H4 (cell line): Measurements from ENCODE around the gene COL25A1. TPM values are rescaled to one million over a fixed set of nuclear protein-coding genes. Genes with fewer than 3 reads are reported as not detected.
"Not testable (repeated sequence)": the region's sequence is repeated elsewhere in the genome, so short reads cannot be mapped to it uniquely, and the experiment has no call there.

Source experiments
- DNase-seq: peaks from one replicate; pipeline ENCODE4 v3.0.0-alpha.2; 2015; ENCODE audit warnings: low spot score
- total RNA-seq: library from RNA; depleted of rRNA; stranded (reverse); fragments of >200 nt; shearing (Covaris generic); gene quantifications from 2 replicates; pipeline ENCODE4 v1.2.3, GENCODE V29; 2014

COL25A1 gene
- total RNA-seq, 1 experiment from 2014 or later, result 0.02 TPM

DNA sequence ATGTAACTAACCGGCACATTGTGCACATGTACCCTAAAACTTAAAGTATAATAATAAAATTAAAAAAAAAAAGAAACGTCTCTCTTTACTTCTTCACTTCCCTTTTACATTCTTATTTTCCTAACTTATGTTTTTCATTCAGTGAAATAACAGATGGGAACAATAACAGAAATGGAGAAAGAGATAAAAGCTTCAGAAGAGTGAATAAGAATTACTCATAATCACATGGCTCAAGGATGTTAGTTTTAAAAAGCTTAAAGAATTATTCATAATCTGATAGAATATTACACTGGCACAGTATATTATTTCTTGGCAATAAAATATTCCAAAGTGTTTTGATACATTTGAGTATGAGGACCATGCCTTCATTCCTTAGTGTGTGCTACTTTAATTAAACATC, 175.6 kb downstream of the COL25A1 start:
- DNase-seq, result no peak

DNA sequence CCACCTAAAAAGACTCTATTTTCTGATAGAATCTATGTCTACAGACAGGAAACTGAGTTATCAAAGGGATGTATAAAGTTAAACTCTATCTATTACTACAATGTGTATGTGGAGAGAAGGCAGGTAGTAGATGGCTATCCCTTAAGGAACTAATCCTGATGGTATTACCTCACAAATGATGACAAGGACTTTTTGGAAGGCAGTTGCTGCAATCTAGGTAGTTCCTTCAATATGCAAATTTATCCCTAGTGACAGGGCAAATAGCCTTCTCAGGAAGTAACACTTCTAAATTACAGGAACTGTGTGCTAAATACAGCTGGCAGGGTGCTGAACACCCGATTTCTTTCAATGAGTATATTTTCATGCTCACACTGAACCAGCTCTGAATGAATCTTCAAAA, 177.4 kb downstream of the COL25A1 start:
- DNase-seq, result no peak

DNA sequence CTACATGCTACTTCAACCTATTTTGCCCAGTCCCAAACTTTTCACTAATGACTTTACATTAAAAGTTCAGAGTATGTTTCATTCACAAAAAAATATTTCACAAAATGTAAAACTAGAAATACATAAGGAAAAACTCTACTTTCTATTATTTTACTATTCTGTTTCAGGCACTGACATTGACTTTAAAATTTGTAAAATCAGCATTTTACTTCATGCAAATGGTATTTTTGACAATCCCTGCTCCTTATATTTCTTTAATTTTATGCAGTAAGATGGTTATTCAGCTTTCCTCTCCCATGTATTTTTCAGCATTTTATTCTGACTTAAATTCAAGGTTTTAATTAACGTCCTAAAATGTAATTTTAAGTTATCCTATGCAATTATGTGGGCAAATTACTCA, 178.5 kb downstream of the COL25A1 start:
- no peak for DNase-seq

DNA sequence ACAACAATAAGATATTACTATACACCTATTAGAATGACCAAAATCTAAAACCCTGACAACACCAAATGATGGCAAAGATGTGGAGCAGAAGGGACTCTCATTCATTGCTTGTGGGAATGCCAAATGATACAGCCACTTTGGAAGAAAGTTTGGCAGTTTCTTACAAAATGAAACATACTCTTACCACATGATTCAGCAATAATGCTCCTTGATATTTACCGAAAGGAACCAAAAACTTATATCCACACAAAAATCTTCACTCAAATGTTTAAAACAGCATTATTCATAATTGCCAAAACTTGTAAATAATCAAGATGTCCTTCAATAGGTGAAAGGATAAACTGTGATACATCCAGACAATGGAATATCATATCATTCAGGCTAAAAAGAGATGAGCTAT, 180.9 kb downstream of the COL25A1 start:
- no peak for DNase-seq

DNA sequence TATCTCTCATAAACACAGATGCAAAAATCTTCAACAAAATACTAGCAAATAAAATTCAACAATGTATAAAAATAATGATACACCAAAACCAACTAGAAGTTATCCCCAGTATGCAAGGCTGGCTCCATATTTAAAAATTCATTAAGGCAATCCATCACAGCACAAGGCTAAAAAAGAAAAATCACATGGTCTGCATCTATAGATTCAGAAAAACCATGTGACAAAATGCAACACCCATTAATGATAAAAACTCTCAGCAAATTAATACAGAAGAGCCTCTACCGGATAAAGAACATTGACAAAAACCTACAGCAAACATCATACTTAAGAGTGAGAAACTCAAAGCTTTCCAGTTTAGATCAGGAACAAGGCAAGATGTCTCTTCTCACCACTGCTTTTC, 182.6 kb downstream of the COL25A1 start:
- no peak for DNase-seq

DNA sequence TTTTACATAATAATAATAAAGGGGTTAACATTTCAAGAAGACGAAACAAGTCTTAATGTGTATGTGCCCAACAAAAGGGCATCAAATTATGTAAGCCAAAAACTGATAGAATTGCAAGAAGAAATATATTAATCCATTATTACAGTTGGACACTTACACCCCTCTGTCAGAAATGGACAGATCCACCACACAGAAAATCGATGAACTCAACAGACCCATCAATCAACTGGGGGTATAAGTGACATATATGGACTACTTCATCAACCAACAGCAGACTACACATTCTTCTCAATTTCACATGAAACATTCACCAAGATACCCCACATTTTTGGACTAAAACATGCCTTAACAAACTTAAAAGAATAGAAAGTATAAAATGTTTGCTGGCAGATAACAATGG, 183.8 kb downstream of the COL25A1 start:
- no peak for DNase-seq

DNA sequence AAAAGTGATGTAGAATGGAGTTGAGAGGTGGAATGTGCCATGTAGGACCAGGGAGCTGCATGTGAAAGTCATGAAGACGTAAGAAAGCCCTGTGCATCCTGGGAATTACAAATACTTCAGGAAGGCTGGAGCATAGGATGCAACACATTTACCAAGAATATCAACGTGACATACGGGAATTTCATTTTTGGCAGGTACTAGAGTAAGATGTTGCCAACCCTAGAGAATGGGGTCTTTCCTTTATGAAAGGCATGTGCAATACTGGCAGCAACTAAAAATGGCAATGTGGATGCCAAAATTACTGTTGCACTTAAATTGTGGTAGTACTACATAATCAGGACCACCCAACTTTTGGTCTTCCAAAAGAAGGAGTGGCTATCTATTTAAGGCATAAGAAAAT, 188.0 kb downstream of the COL25A1 start:
- DNase-seq, result no peak

DNA sequence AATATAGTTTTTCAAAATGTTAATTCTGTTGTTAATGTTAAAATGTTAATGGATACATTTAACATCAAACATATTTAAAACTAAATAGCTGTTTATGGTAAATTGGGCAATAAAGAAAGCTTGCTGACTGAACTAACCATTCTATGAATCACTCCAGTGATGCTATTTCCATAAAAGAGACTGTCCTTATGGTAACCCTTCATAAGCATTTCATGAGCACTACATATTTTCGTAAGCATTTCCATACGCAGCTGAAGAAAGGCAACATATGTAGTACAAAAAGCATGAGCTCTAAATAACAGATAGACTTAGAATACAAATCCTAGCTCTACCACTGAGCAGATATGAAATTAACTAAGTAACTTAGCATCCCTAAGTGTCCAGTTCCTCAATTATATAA, 188.9 kb downstream of the COL25A1 start:
- no peak for DNase-seq

DNA sequence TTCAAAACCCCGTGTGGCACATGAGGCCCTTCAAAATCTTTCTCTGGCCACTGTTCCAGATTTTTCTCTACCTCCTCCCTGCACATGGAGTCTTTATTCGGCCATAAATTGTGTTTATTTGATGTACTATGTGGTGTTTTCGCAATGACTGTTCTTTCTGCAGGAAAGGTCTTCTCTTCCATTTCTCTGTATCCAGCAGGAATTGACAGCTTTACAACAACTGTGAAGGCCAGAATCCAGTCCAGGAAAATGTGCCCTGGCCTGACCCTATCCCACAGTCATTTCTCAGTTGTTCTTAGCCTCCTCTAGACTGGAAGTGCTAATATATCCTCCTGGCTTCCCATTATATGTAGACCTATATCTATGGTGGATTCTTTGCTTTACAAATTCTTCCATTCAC, 191.4 kb downstream of the COL25A1 start:
- no peak for DNase-seq

DNA sequence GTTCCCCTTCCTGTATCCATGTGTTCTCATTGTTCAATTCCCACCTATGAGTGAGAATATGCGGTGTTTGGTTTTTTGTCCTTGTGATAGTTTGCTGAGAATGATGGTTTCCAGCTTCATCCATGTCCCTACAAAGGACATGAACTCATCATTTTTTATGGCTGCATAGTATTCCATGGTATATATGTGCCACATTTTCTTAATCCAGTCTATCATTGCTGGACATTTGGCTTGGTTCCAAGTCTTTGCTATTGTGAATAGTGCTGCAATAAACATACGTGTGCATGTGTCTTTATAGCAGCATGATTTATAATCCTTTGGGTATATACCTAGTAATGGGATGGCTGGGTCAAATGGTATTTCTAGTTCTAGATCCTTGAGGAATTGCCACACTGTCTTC, 194.2 kb downstream of the COL25A1 start:
- not testable (repeated sequence) for DNase-seq

DNA sequence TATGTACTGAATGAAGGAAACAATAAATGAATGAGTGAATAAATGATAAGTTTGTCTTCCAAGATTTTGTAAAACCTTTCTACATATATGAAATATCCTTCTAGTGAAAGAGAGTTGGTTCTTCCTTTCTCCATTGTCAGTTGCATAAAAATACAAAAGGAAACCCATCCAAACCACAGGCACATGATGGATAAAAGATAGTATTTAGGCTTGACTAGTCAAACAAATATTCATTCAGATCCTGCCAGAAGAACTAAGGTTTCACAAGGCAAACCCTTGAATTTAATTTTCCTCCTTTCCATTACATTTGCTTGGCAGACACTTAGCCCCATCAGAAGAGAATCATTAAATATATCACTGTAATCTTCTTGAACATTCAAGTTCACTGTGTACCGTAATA, 208.4 kb downstream of the COL25A1 start:
- DNase-seq, result no peak

DNA sequence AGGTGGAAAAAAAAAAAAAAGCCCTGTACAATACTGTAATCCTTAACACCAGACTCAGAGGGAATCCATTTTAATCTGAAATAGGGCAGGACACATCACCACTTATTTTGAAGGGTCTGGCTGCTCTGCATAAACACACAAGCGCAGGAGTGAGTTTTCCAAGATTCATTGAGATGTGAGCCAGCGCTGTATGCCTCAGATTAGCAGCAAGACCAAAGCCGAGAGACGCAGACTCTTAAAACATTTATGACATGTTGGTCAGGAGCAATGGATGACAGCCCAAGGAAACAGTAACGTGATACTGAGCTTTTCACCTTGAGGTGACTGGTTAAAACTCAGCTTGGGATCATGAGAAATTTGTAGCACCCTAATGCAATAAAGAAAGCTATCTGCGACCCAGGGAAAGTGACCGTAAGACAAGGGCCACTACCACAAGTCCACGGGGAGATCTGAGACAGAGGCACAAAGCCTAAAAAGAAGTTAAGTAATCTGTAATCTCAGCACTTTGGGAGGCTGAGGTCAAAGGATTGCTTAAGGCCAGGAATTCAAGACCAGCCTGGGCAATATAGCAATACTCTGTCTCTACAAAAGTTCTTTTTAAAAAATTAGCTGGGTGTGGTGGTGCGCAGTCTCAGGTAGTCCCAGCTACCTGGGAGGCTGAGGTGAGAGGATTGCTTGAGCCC, 210.6 kb downstream of the COL25A1 start:
- no peak for DNase-seq

DNA sequence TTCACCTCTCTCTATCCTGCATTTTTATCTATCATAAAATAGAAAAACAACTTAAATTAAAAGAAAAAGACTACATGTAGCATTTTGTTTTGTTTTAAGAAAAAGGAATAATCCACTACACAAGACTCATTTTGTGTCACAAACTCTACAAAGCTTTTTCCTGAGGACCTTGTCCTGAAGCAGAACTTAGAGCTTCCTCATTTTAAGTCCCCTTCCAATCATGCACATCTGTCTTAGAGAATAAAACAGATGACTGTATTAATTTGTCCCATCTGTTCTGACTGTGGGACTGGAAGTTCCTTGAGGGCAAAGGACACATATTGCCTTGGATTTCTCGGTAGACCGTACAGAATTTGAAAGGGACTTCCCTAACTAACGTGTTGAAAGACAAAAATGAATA, 218.5 kb downstream of the COL25A1 start:
- DNase-seq, result no peak

DNA sequence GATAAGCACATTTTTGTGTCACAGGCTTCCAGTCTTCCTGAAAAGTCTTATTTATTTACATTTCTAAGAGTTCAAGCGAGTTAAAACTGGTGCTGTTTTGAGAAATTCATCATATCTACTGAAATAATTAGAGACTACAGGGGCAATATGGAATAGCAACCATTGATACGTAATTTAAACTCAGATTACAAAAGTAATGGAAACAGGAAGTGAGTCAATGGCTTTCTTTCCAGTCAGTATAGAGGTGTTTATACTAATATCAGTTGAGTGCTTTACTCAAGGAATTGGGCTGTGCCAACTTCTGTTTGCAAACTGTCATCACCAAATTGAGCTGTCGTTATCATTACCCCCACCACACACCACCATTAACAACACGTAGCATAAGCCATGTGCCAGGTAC, 222.7 kb downstream of the COL25A1 start:
- peak; percentile 76 for DNase-seq

DNA sequence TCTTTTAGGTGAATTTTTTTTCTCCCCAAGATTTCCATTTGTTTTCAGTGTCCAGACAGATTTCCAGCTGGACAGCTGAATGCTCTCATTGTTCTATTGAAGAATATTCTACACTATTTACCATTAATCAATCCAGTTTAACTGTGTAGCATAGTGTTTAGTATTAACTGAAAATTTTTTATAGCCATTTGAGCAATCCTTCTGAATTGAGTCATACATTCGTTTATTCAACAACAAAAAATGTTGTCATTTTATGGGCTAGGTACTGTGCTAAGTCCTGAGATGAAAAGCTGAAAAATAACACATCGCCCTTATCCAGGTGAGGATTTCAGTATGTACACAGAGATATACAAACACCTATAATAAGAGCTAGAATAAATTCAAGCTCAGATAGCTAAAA, 223.3 kb downstream of the COL25A1 start:
- DNase-seq, result no peak

DNA sequence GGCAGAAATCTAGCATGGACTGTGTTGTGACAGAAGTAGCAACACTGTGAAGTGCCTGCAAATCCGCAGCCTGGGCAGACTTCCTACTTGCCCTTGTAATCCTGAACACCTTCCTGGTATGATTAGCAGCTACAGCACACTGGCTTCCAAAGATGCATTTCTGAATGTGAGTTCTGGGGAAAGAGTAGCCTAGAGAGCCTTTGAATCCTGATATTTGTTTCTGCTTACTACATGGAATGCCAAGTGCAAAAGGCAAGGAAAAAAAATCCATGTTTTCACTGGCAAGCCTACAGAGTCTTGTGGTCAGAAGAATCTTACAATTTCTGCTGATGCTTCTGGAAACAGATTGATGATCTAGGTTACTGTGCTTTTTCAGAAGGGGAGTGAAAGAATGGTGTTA, 223.7 kb downstream of the COL25A1 start:
- DNase-seq, result peak; percentile 41

DNA sequence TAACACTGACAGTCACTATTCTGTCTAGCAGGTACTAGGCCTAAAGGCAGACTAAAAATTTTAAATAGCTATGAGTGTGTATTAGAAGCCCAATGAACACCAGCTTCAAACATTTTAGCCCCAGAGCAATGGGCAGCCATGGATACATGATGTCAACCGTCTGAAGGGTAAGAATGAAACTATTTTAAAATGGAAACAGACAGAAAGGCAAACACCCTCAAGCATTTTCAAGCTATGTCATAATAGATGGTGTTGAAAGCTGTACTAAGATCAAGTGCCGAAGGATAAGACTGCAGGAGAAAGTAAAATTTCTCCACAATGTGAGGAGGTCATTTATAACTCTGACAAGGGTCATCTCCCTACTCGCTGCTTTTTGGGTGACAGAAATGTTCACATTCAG, 225.0 kb downstream of the COL25A1 start:
- DNase-seq, result no peak

DNA sequence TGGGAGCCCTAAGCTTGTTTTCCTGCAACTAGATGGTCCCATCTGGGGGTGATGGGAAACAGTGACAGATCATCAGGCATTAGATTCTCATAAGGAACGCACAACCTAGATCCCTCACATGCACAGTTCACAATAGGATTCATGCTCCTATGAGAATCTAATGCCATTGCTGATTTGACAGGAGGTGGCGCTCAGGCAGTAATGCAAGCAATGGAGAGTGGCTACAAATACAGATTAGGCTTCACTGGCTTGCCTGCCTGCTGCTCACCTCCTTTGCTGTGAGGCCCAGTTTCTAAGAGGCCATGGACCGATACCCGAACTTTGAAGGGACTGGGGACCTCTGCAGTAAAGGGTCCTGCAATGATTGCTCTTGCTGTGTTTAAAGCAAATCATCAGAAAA, 225.7 kb downstream of the COL25A1 start:
- not testable (repeated sequence) for DNase-seq

DNA sequence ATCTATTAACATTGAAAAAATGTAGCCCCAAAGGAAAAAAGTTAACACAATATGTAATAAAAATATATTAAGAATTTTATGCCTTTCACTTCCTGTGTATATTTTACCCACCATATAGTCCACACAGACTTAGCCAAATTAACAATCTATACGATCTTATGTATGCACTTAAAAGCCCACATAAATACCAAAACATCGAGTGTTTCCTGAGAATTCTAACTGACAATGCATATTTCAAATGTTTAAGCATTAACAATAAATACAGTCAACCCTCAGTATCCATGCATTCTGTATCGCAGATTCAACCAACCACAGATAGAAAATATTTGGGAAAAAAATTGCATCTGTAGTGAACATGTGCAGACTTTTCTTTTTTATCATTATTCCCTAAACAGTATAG, 226.8 kb downstream of the COL25A1 start:
- DNase-seq, result no peak

DNA sequence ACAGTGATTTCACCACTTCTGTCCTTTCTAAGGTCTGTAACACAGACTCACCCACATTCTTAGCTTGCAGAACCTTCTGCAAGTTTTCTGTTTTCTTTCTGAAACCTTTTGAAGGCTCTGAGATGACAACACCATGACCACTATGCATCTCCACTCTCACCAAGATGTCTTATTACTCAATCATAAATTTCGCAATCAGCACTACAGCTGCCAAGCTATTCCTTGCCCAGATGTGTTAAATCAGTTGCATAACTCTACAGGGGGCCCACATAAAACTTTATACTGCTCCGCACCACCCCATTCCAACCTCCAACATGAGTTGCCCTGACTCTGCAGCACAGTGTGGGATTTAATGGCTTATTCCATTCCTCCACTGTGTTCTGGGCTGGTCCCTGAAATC, 229.9 kb downstream of the COL25A1 start:
- peak; percentile 43 for DNase-seq

DNA sequence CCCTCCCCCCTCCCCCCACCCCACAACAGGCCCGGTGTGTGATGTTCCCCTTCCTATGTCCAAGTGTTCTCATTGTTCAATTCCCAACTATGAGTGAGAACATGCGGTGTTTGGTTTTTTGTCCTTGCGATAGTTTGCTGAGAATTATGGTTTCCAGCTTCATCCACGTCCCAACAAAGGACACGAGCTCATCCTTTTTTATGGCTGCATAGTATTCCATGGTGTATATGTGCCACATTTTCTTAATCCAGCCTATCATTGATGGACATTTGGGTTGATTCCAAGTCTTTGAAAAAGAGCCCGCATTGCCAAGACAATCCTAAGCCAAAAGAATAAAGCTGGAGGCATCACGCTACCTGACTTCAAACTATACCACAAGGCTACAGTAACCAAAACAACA, 231.8 kb downstream of the COL25A1 start:
- DNase-seq, result not testable (repeated sequence)

DNA sequence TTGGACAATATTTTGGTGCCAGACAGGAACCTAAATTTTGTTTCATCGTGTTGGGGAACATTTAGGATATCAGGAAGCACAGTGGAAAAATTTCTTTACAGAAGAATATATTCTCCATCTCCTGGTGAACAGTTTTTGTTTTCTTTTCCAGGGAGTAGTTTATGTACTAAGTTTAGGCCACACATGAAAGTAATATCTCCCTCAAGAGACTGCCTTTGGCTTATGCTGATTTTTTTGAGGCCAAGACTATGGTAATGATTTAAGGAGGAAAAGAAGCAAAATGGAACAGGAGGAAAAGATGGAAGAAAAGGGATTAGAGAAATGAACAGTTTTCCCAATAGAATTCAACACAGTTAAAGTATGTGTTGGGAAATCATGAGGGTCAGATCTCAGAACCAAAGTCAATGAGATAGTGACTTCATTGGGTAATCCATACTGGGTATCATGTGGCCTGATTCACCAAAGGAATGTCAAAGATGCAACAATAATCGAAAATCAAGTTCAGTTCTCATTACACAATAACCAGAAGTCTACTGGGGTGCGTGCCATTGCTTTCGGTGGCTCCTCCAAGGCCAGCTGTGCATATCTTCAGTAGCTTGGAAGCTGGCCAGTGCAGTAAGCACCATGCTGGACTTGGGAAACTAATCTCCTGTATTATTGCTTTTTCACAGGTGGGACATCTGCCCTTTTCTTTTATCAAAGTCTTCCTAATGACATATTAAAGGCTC, 234.8 kb downstream of the COL25A1 start:
- no peak for DNase-seq

DNA sequence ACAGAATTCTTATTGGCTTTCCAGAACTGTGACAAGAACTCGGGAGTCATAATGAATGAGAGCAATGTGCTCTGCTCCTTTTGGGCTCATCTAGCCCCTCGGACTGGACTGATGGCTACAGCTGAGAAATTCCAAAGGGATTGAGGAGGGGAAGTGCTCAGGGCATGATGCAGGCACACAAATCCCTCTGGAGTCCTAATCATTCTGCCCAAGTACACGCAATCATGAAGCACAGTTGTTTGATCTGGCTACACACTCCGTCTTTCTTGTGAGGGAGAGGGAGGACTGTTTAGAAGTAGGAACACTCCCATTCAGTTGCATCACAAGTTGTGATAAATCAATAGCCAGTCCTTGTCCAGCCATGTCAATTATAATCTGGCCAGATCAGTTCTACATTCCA, 237.5 kb downstream of the COL25A1 start:
- no peak for DNase-seq

DNA sequence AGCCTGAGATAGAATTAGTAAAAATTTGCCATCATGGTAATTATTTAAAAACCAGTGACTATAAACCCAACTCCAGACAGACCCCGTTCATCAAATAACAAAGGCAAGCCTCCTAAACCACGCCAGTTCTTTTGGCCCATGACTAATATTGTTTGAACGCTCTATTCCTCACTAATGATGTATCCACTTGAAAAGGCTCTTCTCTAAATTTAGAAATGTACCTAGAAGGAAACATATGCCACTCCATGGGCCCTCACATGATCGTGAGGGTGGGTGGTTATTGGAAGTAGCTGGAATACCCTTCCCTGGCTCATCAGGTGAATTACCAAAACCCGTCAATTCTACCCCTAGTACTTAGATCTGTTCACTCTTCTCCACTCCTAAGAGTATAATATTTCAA, 249.2 kb downstream of the COL25A1 start:
- DNase-seq, result no peak
